HEK293T (cell line): ENCODE data around the gene PKP3.

Experiments
- CTCF ChIA-PET: fragments of 350-600 bp; formaldehyde crosslinking; extraction: SDS; loops from one replicate; lab custom pipeline; 2021; ENCODE audit warnings: antibody characterized with exemption, inconsistent platforms; lab: Yijun Ruan, JAX
- POLR2A ChIA-PET: fragments of 350-600 bp; formaldehyde crosslinking; extraction: SDS; loops from one replicate; lab custom pipeline; 2020; ENCODE audit warnings: antibody characterized with exemption, inconsistent platforms; lab: Yijun Ruan, JAX
- DNase-seq: peaks from one replicate; pipeline ENCODE4 v3.0.0; 2012; ENCODE audit warnings: mixed read lengths; ENCODE audit errors: extremely low spot score
- ARNT ChIP-seq: fragments of 450-650 bp; IDR thresholded peaks from 2 replicates; pipeline ENCODE4 v1.6.1; 2017; ENCODE audit warnings: mild to moderate bottlenecking
- BHLHE40 ChIP-seq: fragments of 450-650 bp; IDR thresholded peaks from 2 replicates; pipeline ENCODE4 v1.6.1; 2016; ENCODE audit warnings: mild to moderate bottlenecking, moderate library complexity, borderline replicate concordance
- CTBP1 ChIP-seq: fragments of 450-650 bp; IDR thresholded peaks from 2 replicates; pipeline ENCODE4 v1.6.1; 2016; ENCODE audit warnings: borderline replicate concordance
- ELF4 ChIP-seq: fragments of 450-650 bp; IDR thresholded peaks from 2 replicates; pipeline ENCODE4 v1.6.1; 2017; ENCODE audit warnings: antibody characterized with exemption
- FOXA1 ChIP-seq: fragments of 450-650 bp; IDR thresholded peaks from 2 replicates; pipeline ENCODE4 v1.6.1; 2016; ENCODE audit warnings: mild to moderate bottlenecking
- FOXK2 ChIP-seq: fragments of 450-650 bp; IDR thresholded peaks from 2 replicates; pipeline ENCODE4 v1.6.1; 2016; ENCODE audit warnings: mild to moderate bottlenecking
- FOXM1 ChIP-seq: fragments of 450-650 bp; IDR thresholded peaks from 2 replicates; pipeline ENCODE4 v1.6.1; 2017; ENCODE audit warnings: mild to moderate bottlenecking, borderline replicate concordance
- HDGF ChIP-seq: fragments of 450-650 bp; IDR thresholded peaks from 2 replicates; pipeline ENCODE4 v1.6.1; 2017; ENCODE audit warnings: antibody characterized with exemption, borderline replicate concordance
- L3MBTL2 ChIP-seq: fragments of 450-650 bp; conservative IDR thresholded peaks from 2 replicates; pipeline ENCODE4 v1.6.1; 2016; ENCODE audit warnings: mild to moderate bottlenecking
- LEF1 ChIP-seq: fragments of 450-650 bp; IDR thresholded peaks from 2 replicates; pipeline ENCODE4 v1.6.1; 2017; ENCODE audit warnings: mild to moderate bottlenecking, borderline replicate concordance
- NFRKB ChIP-seq: fragments of 450-650 bp; IDR thresholded peaks from 2 replicates; pipeline ENCODE4 v1.6.1; 2016; ENCODE audit warnings: mild to moderate bottlenecking, moderate library complexity
- SP1 ChIP-seq: fragments of 450-650 bp; IDR thresholded peaks from 2 replicates; pipeline ENCODE4 v1.6.1; 2017
- SUZ12 ChIP-seq: fragments of 450-650 bp; IDR thresholded peaks from 2 replicates; pipeline ENCODE4 v1.6.1; 2016; ENCODE audit warnings: mild to moderate bottlenecking
- TARDBP ChIP-seq: fragments of 450-650 bp; IDR thresholded peaks from 2 replicates; pipeline ENCODE4 v1.6.1; 2016
- ZNF384 ChIP-seq: fragments of 450-650 bp; IDR thresholded peaks from 2 replicates; pipeline ENCODE4 v1.6.1; 2016
- TF ChIP-seq, protein P1 (sequence below): fragments of 450-650 bp; IDR thresholded peaks from 2 replicates; pipeline ENCODE4 v1.6.1; 2016

The PKP3 gene

GRCh38 chr11:381501-382072 lies 12.4 kb upstream of the PKP3 start:
- DNase-seq, result no peak
- CTCF ChIA-PET, result no interaction called here

GRCh38 chr11:382081-382629 lies 11.9 kb upstream of the PKP3 start:
- CTCF ChIA-PET, result no interaction called here
- DNase-seq, result no peak
- no peak for TF ChIP-seq SP1
- no peak for TF ChIP-seq FOXK2
- TF ChIP-seq, protein P1, sequence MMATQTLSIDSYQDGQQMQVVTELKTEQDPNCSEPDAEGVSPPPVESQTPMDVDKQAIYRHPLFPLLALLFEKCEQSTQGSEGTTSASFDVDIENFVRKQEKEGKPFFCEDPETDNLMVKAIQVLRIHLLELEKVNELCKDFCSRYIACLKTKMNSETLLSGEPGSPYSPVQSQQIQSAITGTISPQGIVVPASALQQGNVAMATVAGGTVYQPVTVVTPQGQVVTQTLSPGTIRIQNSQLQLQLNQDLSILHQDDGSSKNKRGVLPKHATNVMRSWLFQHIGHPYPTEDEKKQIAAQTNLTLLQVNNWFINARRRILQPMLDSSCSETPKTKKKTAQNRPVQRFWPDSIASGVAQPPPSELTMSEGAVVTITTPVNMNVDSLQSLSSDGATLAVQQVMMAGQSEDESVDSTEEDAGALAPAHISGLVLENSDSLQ, result no peak
- POLR2A ChIA-PET, result no interaction called here

More at GRCh38 chr11:381501-382072, 12.4 kb upstream of the PKP3 start:
- no peak for TF ChIP-seq NFRKB
- no peak for TF ChIP-seq SUZ12
- no peak for TF ChIP-seq ZNF384
- no peak for TF ChIP-seq ELF4
- TF ChIP-seq FOXK2, result no peak
- TF ChIP-seq LEF1, result no peak
- TF ChIP-seq SP1, result no peak
- TF ChIP-seq ARNT, result no peak
- TF ChIP-seq FOXA1, result no peak
- TF ChIP-seq HDGF, result no peak
- TF ChIP-seq L3MBTL2, result no peak
- TF ChIP-seq FOXM1, result no peak
- no peak for TF ChIP-seq TARDBP
- TF ChIP-seq, protein P1, result no peak
- POLR2A ChIA-PET, result no interaction called here

GRCh38 chr11:383431-383830 lies 10.6 kb upstream of the PKP3 start:
- ChIA-PET POLR2A (no interaction called here), CTCF (no interaction called here)
- no peak for DNase-seq
- TF ChIP-seq BHLHE40, result no peak
- TF ChIP-seq LEF1, result no peak
- TF ChIP-seq FOXA1, result no peak
- TF ChIP-seq, protein P1, result no peak
- TF ChIP-seq HDGF, result no peak
- TF ChIP-seq L3MBTL2, result no peak
- no peak for TF ChIP-seq NFRKB
- TF ChIP-seq SP1, result no peak
- no peak for TF ChIP-seq CTBP1
- no peak for TF ChIP-seq SUZ12
- no peak for TF ChIP-seq TARDBP

- TF ChIP-seq FOXK2 (no peak), NFRKB (no peak), SP1 (no peak), FOXA1 (no peak), HDGF (no peak)
- TF ChIP-seq, protein P1, result no peak
- DNase-seq, result no peak
- ChIA-PET CTCF (no interaction called here), POLR2A (no interaction called here)
Observed at GRCh38 chr11:384511-384910, 9.5 kb upstream of the PKP3 start.

DNA sequence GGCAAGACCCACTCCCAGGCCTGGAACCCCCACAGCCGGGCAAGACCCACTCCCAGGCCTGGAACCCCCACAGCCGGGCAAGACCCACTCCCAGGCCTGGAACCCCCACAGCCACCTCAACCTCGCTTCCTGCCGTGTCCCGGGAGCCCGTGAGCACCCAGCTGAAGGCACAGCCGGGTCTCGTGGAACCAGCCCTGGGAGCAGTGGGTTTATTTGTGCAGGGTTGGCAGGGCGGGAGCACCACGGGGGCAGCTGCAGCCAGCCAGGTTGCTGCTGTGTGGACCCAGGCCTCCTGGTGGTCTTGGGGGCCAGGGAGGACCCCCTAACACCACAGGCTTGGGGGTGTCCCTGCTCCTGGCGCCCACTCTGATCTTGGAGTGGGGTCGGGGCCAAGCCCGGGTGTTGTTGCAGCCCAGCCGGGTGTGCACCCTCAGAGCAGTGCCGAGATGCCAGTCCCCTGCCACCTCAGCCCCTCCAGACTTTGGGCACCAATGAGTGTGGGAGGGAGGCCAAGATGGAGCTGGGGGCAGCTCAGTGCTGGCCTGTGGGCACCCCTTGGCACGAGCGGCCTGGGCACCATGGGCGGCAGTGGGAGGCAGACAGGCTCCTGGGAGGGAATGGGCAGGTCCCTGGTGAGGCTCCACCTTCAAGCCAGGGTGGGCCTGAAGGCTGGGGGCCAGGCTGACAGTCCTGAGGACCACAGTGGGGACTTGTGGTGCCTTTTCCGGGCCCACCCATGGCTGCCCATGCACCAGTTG lies 8.2 kb upstream of the PKP3 start:
- ChIA-PET POLR2A (no interaction called here), CTCF (no interaction called here)
- TF ChIP-seq TARDBP (no peak), FOXK2 (no peak), SP1 (no peak), ZNF384 (no peak), LEF1 (no peak), SUZ12 (no peak), ELF4 (no peak), NFRKB (no peak), L3MBTL2 (no peak), CTBP1 (no peak), BHLHE40 (no peak), FOXM1 (no peak), ARNT (no peak)
- TF ChIP-seq, protein P1, result no peak
- DNase-seq, result no peak
